HepG2 (cell line): Measurements from ENCODE around the gene NR1H3. TPM values are rescaled to one million over a fixed set of nuclear protein-coding genes. Genes with fewer than 3 reads are reported as not detected.

Experiments used
- AKAP8 ChIP-seq: sonication (generic); formaldehyde crosslinking; IDR thresholded peaks from 2 replicates; pipeline ENCODE4 v1.5.1; 2020; ENCODE audit warnings: mild to moderate bottlenecking, missing genetic modification reagents
- ATF7-NPFF ChIP-seq: sonication (generic); formaldehyde crosslinking; IDR thresholded peaks from 2 replicates; pipeline ENCODE4 v1.8.1; 2023; ENCODE audit warnings: mild to moderate bottlenecking, low read depth, missing genetic modification reagents, moderate library complexity
- CREM ChIP-seq, 2 experiments: sonication (generic) in 1 of 2; formaldehyde crosslinking in 1 of 2; IDR thresholded peaks; 2 replicates each; pipeline versions ENCODE4 v1.4.0 to v1.6.1; 2016 to 2020; ENCODE audit warnings: antibody characterized with exemption in 1 of 2, mild to moderate bottlenecking in 1 of 2, missing genetic modification reagents in 1 of 2
- FOXO1 ChIP-seq: sonication (generic); formaldehyde crosslinking; IDR thresholded peaks from 2 replicates; pipeline ENCODE4 v1.4.0; 2020; ENCODE audit warnings: missing genetic modification reagents
- GLI4 ChIP-seq: sonication (generic); formaldehyde crosslinking; IDR thresholded peaks from 2 replicates; pipeline ENCODE4 v1.5.1; 2020; ENCODE audit warnings: missing genetic modification reagents, mild to moderate bottlenecking, moderate library complexity, borderline replicate concordance
- PHF8 ChIP-seq: sonication (generic); formaldehyde crosslinking; IDR thresholded peaks from 2 replicates; pipeline ENCODE4 v1.5.0; 2020; ENCODE audit warnings: missing genetic modification reagents
- YEATS4 ChIP-seq: sonication (generic); formaldehyde crosslinking; IDR thresholded peaks from 2 replicates; pipeline ENCODE4 v1.4.0; 2020; ENCODE audit warnings: missing genetic modification reagents, borderline replicate concordance
- ZFX ChIP-seq: sonication (generic); formaldehyde crosslinking; IDR thresholded peaks from 2 replicates; pipeline ENCODE4 v1.4.0; 2020; ENCODE audit warnings: mild to moderate bottlenecking, low read depth, missing genetic modification reagents, moderate library complexity
- ZNF234 ChIP-seq: sonication (generic); formaldehyde crosslinking; conservative IDR thresholded peaks from 2 replicates; pipeline ENCODE4 v1.5.1; 2020; ENCODE audit warnings: mild to moderate bottlenecking, missing genetic modification reagents
- ZNF510 ChIP-seq: sonication (generic); formaldehyde crosslinking; IDR thresholded peaks from 2 replicates; pipeline ENCODE4 v1.4.0; 2020; ENCODE audit warnings: low read depth, mild to moderate bottlenecking, missing genetic modification reagents
- ZNF550 ChIP-seq: sonication (generic); formaldehyde crosslinking; IDR thresholded peaks from 2 replicates; pipeline ENCODE4 v1.4.0; 2020; ENCODE audit warnings: mild to moderate bottlenecking, missing genetic modification reagents, borderline replicate concordance
- polyA plus RNA-seq, 8 experiments: library from polyadenylated mRNA; depleted of rRNA in 3 of 8; stranded (reverse) in 7 of 8; unstranded in 1 of 8; fragments of >200 nt; fragmentation: Illumina TruSeq in 4 of 8; extraction: Trizol in 4 of 8; gene quantifications; 2 replicates each; pipeline versions ENCODE4 v1.2.1 to v1.2.3, GENCODE V29; 2011 to 2016; ENCODE audit warnings: low read depth in 4 of 8, missing spikeins in 1 of 8, mixed read lengths in 1 of 8; ENCODE audit not compliant: insufficient read depth in 1 of 8
- total RNA-seq, 5 experiments: library from RNA; depleted of rRNA; stranded (reverse); fragments of >200 nt; fragmentation: Illumina TruSeq; extraction: Trizol; gene quantifications; 2 replicates each; pipeline ENCODE4 v1.2.3, GENCODE V29; 2016; ENCODE audit warnings: low read depth in 1 of 5
- TF ChIP-seq, protein P1 (sequence below): sonication (generic); formaldehyde crosslinking; IDR thresholded peaks from 2 replicates; pipeline ENCODE4 v1.5.1; 2020; ENCODE audit warnings: mild to moderate bottlenecking, missing genetic modification reagents, moderate library complexity
- TF ChIP-seq, protein P2 (sequence below): sonication (generic); formaldehyde crosslinking; IDR thresholded peaks from 2 replicates; pipeline ENCODE4 v1.5.0; 2020; ENCODE audit warnings: mild to moderate bottlenecking, missing genetic modification reagents, borderline replicate concordance

Gene NR1H3
- total and polyA plus RNA-seq, 2 of the 13 experiments (the other 11 are each of a cell fraction or from before 2014, with no cell fraction given): 41.8 to 102 TPM

DNA sequence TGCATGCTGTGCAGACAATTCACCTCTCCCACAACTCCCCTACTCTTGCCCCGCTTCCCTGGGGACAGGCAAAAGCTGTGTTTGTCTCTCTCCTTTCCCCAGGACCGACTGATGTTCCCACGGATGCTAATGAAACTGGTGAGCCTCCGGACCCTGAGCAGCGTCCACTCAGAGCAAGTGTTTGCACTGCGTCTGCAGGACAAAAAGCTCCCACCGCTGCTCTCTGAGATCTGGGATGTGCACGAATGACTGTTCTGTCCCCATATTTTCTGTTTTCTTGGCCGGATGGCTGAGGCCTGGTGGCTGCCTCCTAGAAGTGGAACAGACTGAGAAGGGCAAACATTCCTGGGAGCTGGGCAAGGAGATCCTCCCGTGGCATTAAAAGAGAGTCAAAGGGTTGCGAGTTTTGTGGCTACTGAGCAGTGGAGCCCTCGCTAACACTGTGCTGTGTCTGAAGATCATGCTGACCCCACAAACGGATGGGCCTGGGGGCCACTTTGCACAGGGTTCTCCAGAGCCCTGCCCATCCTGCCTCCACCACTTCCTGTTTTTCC lies 10.7 kb downstream of the NR1H3 start (continued):
- TF ChIP-seq FOXO1 (CRISPR knock-in tag): 0 out of 2 replicates have a peak, but pooled peaks have one; percentile 7
- TF ChIP-seq ZNF550: 0 out of 2 replicates have a peak, but pooled peaks have one; percentile 30
- TF ChIP-seq ZFX: peak; percentile 57
- TF ChIP-seq, protein P1, sequence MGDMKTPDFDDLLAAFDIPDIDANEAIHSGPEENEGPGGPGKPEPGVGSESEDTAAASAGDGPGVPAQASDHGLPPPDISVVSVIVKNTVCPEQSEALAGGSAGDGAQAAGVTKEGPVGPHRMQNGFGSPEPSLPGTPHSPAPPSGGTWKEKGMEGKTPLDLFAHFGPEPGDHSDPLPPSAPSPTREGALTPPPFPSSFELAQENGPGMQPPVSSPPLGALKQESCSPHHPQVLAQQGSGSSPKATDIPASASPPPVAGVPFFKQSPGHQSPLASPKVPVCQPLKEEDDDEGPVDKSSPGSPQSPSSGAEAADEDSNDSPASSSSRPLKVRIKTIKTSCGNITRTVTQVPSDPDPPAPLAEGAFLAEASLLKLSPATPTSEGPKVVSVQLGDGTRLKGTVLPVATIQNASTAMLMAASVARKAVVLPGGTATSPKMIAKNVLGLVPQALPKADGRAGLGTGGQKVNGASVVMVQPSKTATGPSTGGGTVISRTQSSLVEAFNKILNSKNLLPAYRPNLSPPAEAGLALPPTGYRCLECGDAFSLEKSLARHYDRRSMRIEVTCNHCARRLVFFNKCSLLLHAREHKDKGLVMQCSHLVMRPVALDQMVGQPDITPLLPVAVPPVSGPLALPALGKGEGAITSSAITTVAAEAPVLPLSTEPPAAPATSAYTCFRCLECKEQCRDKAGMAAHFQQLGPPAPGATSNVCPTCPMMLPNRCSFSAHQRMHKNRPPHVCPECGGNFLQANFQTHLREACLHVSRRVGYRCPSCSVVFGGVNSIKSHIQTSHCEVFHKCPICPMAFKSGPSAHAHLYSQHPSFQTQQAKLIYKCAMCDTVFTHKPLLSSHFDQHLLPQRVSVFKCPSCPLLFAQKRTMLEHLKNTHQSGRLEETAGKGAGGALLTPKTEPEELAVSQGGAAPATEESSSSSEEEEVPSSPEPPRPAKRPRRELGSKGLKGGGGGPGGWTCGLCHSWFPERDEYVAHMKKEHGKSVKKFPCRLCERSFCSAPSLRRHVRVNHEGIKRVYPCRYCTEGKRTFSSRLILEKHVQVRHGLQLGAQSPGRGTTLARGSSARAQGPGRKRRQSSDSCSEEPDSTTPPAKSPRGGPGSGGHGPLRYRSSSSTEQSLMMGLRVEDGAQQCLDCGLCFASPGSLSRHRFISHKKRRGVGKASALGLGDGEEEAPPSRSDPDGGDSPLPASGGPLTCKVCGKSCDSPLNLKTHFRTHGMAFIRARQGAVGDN (CRISPR knock-in tag): peak; percentile 71
- 0 out of 2 replicates have a peak, but pooled peaks have one; percentile 45 for TF ChIP-seq AKAP8 (CRISPR knock-in tag)
- no peak for TF ChIP-seq CREM (IDR thresholded peaks at IDR 0.05)
- no peak for TF ChIP-seq CREM (CRISPR knock-in tag; IDR thresholded peaks at IDR 0.05)
- TF ChIP-seq YEATS4 (CRISPR knock-in tag): peak; percentile 16; the same call in 1 of the 2 replicates
- TF ChIP-seq GLI4: 0 out of 2 replicates have a peak, but pooled peaks have one; percentile 65
- TF ChIP-seq, protein P2, sequence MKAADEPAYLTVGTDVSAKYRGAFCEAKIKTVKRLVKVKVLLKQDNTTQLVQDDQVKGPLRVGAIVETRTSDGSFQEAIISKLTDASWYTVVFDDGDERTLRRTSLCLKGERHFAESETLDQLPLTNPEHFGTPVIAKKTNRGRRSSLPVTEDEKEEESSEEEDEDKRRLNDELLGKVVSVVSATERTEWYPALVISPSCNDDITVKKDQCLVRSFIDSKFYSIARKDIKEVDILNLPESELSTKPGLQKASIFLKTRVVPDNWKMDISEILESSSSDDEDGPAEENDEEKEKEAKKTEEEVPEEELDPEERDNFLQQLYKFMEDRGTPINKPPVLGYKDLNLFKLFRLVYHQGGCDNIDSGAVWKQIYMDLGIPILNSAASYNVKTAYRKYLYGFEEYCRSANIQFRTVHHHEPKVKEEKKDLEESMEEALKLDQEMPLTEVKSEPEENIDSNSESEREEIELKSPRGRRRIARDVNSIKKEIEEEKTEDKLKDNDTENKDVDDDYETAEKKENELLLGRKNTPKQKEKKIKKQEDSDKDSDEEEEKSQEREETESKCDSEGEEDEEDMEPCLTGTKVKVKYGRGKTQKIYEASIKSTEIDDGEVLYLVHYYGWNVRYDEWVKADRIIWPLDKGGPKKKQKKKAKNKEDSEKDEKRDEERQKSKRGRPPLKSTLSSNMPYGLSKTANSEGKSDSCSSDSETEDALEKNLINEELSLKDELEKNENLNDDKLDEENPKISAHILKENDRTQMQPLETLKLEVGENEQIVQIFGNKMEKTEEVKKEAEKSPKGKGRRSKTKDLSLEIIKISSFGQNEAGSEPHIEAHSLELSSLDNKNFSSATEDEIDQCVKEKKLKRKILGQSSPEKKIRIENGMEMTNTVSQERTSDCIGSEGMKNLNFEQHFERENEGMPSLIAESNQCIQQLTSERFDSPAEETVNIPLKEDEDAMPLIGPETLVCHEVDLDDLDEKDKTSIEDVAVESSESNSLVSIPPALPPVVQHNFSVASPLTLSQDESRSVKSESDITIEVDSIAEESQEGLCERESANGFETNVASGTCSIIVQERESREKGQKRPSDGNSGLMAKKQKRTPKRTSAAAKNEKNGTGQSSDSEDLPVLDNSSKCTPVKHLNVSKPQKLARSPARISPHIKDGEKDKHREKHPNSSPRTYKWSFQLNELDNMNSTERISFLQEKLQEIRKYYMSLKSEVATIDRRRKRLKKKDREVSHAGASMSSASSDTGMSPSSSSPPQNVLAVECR (CRISPR knock-in tag): 0 out of 2 replicates have a peak, but pooled peaks have one; percentile 5
- TF ChIP-seq ATF7-NPFF: no peak
- TF ChIP-seq ZNF234: no peak
- 0 out of 2 replicates have a peak, but pooled peaks have one; percentile 13 for TF ChIP-seq ZNF510 (CRISPR knock-in tag)
- TF ChIP-seq PHF8 (CRISPR knock-in tag): 0 out of 2 replicates have a peak, but pooled peaks have one; percentile 21
